Epithelial cell of proximal tubule (primary cell): Measurements from ENCODE around the gene TMPRSS11F. TPM values are rescaled to one million over a fixed set of nuclear protein-coding genes. Genes with fewer than 3 reads are reported as not detected.

ENCODE experiments used
- DNase-seq: peaks from one replicate; pipeline ENCODE4 v3.0.0-alpha.2; 2011; ENCODE audit warnings: low read depth
- H3K4me3 ChIP-seq: 2 replicates; pipeline ENCODE4 v1.5.1; 2011; ENCODE audit warnings: low read depth, mild to moderate bottlenecking, low read length
- total RNA-seq: library from RNA; depleted of rRNA; stranded (reverse); fragments of >200 nt; gene quantifications from 2 replicates; pipeline ENCODE4 v1.2.3, GENCODE V29; 2015
- TF ChIP-seq, protein P1 (sequence below): conservative IDR thresholded peaks from 2 replicates; pipeline ENCODE4 v1.5.1; 2012; ENCODE audit warnings: low read depth, mild to moderate bottlenecking, low read length

Gene TMPRSS11F
- total RNA-seq, 1 donor from 2014 or later: not detected

DNA sequence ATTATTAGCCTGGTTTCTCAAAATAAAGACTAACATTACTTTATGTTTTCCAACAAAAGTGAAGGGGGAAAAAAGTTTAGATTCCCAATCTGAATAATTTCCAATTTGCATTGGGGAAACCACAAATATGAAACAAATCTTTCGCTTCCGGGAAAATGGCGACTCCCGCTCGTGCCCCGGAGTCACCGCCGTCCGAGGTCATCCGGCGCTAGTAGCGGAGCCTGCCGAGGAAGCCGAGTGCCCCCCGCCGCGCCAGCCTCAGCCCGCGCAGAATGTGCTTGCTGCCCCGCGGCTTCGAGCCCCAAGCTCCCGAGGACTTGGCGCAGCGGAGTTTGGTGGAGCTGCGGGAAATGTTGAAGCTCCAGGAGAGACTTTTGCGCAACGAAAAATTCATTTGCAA lies 91.4 kb downstream of the TMPRSS11F start:
- no peak overlapping the region for H3K4me3 ChIP-seq
- no peak for DNase-seq
- TF ChIP-seq, protein P1, sequence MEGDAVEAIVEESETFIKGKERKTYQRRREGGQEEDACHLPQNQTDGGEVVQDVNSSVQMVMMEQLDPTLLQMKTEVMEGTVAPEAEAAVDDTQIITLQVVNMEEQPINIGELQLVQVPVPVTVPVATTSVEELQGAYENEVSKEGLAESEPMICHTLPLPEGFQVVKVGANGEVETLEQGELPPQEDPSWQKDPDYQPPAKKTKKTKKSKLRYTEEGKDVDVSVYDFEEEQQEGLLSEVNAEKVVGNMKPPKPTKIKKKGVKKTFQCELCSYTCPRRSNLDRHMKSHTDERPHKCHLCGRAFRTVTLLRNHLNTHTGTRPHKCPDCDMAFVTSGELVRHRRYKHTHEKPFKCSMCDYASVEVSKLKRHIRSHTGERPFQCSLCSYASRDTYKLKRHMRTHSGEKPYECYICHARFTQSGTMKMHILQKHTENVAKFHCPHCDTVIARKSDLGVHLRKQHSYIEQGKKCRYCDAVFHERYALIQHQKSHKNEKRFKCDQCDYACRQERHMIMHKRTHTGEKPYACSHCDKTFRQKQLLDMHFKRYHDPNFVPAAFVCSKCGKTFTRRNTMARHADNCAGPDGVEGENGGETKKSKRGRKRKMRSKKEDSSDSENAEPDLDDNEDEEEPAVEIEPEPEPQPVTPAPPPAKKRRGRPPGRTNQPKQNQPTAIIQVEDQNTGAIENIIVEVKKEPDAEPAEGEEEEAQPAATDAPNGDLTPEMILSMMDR: no peak

DNA sequence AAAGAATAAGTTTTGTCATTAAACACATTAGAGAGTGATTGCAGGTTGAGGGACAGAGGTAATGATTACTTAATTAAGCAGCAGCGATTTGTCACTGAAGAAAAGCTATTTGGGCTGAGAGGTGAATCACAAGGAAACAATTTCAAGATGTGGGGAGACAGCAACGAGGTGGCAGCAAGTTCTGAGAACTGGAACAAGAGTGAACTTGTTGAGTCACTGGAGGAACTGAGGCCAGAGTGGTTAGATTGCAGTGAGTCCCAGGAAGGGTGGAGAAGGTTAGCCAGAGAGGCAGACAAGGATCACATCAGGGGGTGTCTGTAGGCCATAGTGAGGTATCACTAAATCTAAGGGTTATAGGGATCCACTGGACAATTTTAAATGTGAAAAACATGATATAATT lies 108.5 kb downstream of the TMPRSS11F start:
- no peak overlapping the region for H3K4me3 ChIP-seq
- TF ChIP-seq, protein P1: no peak
- DNase-seq: peak; percentile 64

DNA sequence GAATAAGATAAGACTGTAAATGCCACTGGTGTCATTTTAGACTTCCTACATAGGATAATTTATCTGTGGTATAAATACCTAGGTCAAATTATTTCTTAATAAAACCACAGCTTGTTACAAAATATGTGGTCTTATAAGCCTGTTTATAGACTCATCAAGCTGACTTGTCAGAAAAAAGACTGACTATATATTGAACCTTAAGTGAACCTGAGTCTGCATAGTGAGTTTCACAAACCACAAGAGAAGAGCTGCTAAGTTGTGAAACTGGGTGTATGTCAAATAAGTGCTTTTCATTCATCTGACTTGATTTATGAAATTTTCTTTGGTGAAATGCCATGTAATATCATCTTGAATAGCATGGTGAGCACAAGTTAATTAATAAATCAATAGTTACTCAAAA lies 118.0 kb downstream of the TMPRSS11F start:
- H3K4me3 ChIP-seq: no peak overlapping the region
- TF ChIP-seq, protein P1: no peak

More for the DNA sequence above, 118.0 kb downstream of the TMPRSS11F start:
- DNase-seq: no peak

Other genes with a start within 250 kb of the TMPRSS11F start
- not detected in 2 replicates for gene TMPRSS11D, start 245.9 kb downstream of the TMPRSS11F start, total RNA-seq
- not detected in 2 replicates for gene TMPRSS11A, start 166.4 kb downstream of the TMPRSS11F start, total RNA-seq
- not detected in 2 replicates for gene TMPRSS11B, start 115.8 kb upstream of the TMPRSS11F start, total RNA-seq
- gene YTHDC1, start 220.2 kb upstream of the TMPRSS11F start, total RNA-seq: 34.8 and 55.0 TPM in 2 replicates